Measurements from ENCODE around the gene DACT2. TPM values are rescaled to one million over a fixed set of nuclear protein-coding genes. Genes with fewer than 3 reads are reported as not detected.
"Not testable (repeated sequence)": the region's sequence is repeated elsewhere in the genome, so short reads cannot be mapped to it uniquely, and the experiment has no call there.

DACT2 gene
- polyA plus RNA-seq, 5 donors = 27.0 to 55.1 (median 41.5) TPM

- DNase-seq = no peak
Measured at GRCh38 chr6:168331058-168331457, 11.5 kb upstream of the DACT2 start.

- DNase-seq = no peak
Measured at GRCh38 chr6:168330403-168330802, 10.8 kb upstream of the DACT2 start.

- no peak for DNase-seq
Measured at GRCh38 chr6:168328086-168328485, 8.5 kb upstream of the DACT2 start.

- DNase-seq = no peak
Measured at GRCh38 chr6:168326294-168327261, 7.0 kb upstream of the DACT2 start.

- DNase-seq = no peak
Measured at GRCh38 chr6:168322966-168323365, 3.4 kb upstream of the DACT2 start.

GRCh38 chr6:168320634-168321033 is 1.1 kb upstream of the DACT2 start:
- no peak for DNase-seq

GRCh38 chr6:168318579-168319278 is 848 bp downstream of the DACT2 start:
- no peak for DNase-seq

- DNase-seq = no peak
Measured at GRCh38 chr6:168318090-168318489, 1.5 kb downstream of the DACT2 start.

- DNase-seq = no peak
Measured at GRCh38 chr6:168315596-168315995, 4.0 kb downstream of the DACT2 start.

GRCh38 chr6:168314948-168315347 is 4.6 kb downstream of the DACT2 start:
- no peak for DNase-seq

- DNase-seq = no peak
Measured at GRCh38 chr6:168314021-168314420, 5.6 kb downstream of the DACT2 start.

- DNase-seq = no peak
Measured at GRCh38 chr6:168313431-168314011, 6.1 kb downstream of the DACT2 start.

GRCh38 chr6:168312125-168312507 is 7.5 kb downstream of the DACT2 start:
- DNase-seq = not testable (repeated sequence)

- DNase-seq = no peak
Measured at GRCh38 chr6:168311410-168312124, 8.0 kb downstream of the DACT2 start.

GRCh38 chr6:168310945-168311344 is 8.6 kb downstream of the DACT2 start:
- DNase-seq = no peak

GRCh38 chr6:168310403-168310802 is 9.2 kb downstream of the DACT2 start:
- DNase-seq = no peak

- no peak for DNase-seq
Measured at GRCh38 chr6:168309997-168310396, 9.6 kb downstream of the DACT2 start.

- no peak for DNase-seq
Measured at GRCh38 chr6:168309183-168309582, 10.4 kb downstream of the DACT2 start.

GRCh38 chr6:168308390-168309144 is 11.0 kb downstream of the DACT2 start:
- no peak for DNase-seq

GRCh38 chr6:168307695-168308021 is 11.9 kb downstream of the DACT2 start:
- no peak for DNase-seq

GRCh38 chr6:168307015-168307694 is 12.4 kb downstream of the DACT2 start:
- DNase-seq = no peak

All from right lung (tissue), 5 donors.